Esophagus muscularis mucosa (tissue), 4 donors: ENCODE results near the gene CREB3. TPM values are rescaled to one million over a fixed set of nuclear protein-coding genes. Genes with fewer than 3 reads are reported as not detected.

Source experiments
- DNase-seq: peaks from one replicate; pipeline ENCODE4 v3.0.0-alpha.2; 2017; ENCODE audit errors: extremely low spot score
- H3K27ac ChIP-seq, 4 donors: fragments of 200-600 bp; sonication (generic); replicated peaks in 1 of 4; 1 replicate in 3 of 4; 2 replicates in 1 of 4; pipeline ENCODE4 v1.5.1; 2016 to 2019; ENCODE audit warnings: mild to moderate bottlenecking in 1 of 4
- H3K27me3 ChIP-seq, 4 donors: fragments of 200-600 bp; sonication (generic); one replicate each; pipeline versions ENCODE4 v1.5.1 to v1.6.0; 2016 to 2019
- H3K36me3 ChIP-seq, 4 donors: fragments of 200-600 bp; sonication (generic); one replicate each; pipeline ENCODE4 v1.5.1; 2016 to 2019
- H3K4me1 ChIP-seq, 4 donors: fragments of 200-600 bp; sonication (generic); one replicate each; pipeline ENCODE4 v1.5.1; 2016 to 2019
- H3K4me3 ChIP-seq, 4 donors: fragments of 200-600 bp; sonication (generic); 1 replicate in 2 of 4; 2 replicates in 2 of 4; pipeline ENCODE4 v1.5.1; 2016 to 2019; ENCODE audit warnings: mild to moderate bottlenecking in 4 of 4, moderate library complexity in 1 of 4
- H3K9me3 ChIP-seq, 4 donors: fragments of 200-600 bp; sonication (generic); 1 replicate in 3 of 4; 2 replicates in 1 of 4; pipeline ENCODE4 v1.5.1; 2016 to 2019
- EP300 ChIP-seq: sonication (generic); formaldehyde crosslinking; IDR thresholded peaks from one replicate; pipeline ENCODE4 v1.6.1; 2017; ENCODE audit warnings: antibody characterized with exemption
- POLR2A ChIP-seq: fragments of 450-650 bp; IDR thresholded peaks from one replicate; pipeline ENCODE4 v1.6.1; 2017; ENCODE audit warnings: antibody characterized with exemption, moderate library complexity, mild to moderate bottlenecking, low read depth
- POLR2AphosphoS5 ChIP-seq, 2 donors: sonication (generic); formaldehyde crosslinking; IDR thresholded peaks; one replicate each; pipeline ENCODE4 v1.6.1; 2017; ENCODE audit warnings: antibody characterized with exemption in 2 of 2
- WGBS: methylation state at CpG from one replicate; pipeline ENCODE4 v1.1.5; 2018; 5-methylcytosine and 5-hydroxymethylcytosine counted together
- intact Hi-C: fragments of 100-400 bp; cut with DNase I; formaldehyde crosslinking; loops from one replicate; pipeline ENCODE4 v1.15.1; 2023
- total RNA-seq, 4 donors: library from RNA; depleted of rRNA; stranded (reverse); fragments of >200 nt; gene quantifications; one replicate each; pipeline versions ENCODE4 v1.1.0 to v1.2.1, GENCODE V29; 2016
- TF ChIP-seq, protein P1 (sequence below), 3 experiments: fragments of 200-600 bp in 2 of 3; fragments of 450-650 bp in 1 of 3; sonication (generic) in 2 of 3; IDR thresholded peaks; one replicate each; pipeline ENCODE4 v1.5.1; 2017 to 2019; ENCODE audit warnings: antibody characterized with exemption in 3 of 3, mild to moderate bottlenecking in 2 of 3, moderate library complexity in 1 of 3

Gene CREB3, protein sequence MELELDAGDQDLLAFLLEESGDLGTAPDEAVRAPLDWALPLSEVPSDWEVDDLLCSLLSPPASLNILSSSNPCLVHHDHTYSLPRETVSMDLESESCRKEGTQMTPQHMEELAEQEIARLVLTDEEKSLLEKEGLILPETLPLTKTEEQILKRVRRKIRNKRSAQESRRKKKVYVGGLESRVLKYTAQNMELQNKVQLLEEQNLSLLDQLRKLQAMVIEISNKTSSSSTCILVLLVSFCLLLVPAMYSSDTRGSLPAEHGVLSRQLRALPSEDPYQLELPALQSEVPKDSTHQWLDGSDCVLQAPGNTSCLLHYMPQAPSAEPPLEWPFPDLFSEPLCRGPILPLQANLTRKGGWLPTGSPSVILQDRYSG
- 10 to 100 TPM; 65.6 to 97.3 (median 85.4) TPM for total RNA-seq

DNA sequence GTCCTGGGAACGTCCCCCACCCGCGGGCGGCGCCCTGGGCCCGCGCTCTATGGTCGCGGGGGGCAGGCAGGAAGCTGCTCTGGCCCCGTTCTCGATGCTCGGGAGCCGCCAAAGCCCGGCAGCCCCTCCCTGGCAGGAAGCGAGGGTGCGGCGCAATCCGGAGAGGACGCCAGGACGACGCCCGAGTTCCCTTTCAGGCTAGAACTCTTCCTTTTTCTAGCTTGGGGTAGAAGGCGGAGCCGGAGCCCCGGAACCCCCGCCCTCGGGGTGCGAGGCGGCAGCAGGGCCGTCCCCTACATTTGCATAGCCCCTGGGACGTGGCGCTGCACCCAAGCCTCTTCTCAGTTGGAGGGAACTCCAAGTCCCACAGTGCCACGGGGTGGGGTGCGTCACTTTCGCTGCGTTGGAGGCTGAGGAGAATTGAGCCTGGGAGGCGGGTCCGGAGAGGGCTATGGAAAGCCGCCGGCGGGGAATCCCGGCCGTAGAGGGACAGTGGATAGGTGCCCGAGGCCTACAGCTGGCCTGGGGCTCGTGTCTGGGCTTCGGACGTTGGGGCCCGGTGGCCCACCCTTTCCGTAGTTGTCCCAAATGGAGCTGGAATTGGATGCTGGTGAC lies at the start of gene CREB3, which contains the start of gene TLN1:
Gene CREB3 (plus strand): TSS at position 482 of the 615 bp plus-strand sequence. CDS start 107 bp downstream, at position 589.
Gene TLN1 (minus strand): TSS at position 11 of the 615 bp plus-strand sequence. CDS start 6,501 bp downstream, outside the sequence.
- H3K27me3 ChIP-seq: no peaks in the 10 kb centered on the region
- peak within 1 kb of the TSS; percentile 97 to 99 (median 99) for H3K27ac ChIP-seq
- intact Hi-C loops: no loop called here
- H3K9me3 ChIP-seq: no peaks in the 10 kb centered on the region
- DNase-seq: peak; percentile 99
- TF ChIP-seq EP300 (peak; percentile 12), POLR2AphosphoS5 (IDR thresholded peaks at IDR 0.05) (peak in 1 of 2 donors; percentile 97), POLR2A (peak; percentile 53)
- TF ChIP-seq, protein P1, sequence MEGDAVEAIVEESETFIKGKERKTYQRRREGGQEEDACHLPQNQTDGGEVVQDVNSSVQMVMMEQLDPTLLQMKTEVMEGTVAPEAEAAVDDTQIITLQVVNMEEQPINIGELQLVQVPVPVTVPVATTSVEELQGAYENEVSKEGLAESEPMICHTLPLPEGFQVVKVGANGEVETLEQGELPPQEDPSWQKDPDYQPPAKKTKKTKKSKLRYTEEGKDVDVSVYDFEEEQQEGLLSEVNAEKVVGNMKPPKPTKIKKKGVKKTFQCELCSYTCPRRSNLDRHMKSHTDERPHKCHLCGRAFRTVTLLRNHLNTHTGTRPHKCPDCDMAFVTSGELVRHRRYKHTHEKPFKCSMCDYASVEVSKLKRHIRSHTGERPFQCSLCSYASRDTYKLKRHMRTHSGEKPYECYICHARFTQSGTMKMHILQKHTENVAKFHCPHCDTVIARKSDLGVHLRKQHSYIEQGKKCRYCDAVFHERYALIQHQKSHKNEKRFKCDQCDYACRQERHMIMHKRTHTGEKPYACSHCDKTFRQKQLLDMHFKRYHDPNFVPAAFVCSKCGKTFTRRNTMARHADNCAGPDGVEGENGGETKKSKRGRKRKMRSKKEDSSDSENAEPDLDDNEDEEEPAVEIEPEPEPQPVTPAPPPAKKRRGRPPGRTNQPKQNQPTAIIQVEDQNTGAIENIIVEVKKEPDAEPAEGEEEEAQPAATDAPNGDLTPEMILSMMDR (IDR thresholded peaks at IDR 0.05): peak in 1 of 3 experiments; percentile 7
- peaks cover 56 to 78% (median 73%) of the 10 kb centered on the region in 4 donors for H3K4me1 ChIP-seq
- peaks cover 24 to 31% (median 30%) of the 10 kb centered on the region in 4 donors for H3K36me3 ChIP-seq
- H3K4me3 ChIP-seq: peak within 1 kb of the TSS; percentile 81 to 96 (median 86)
- WGBS: under 1% methylated on average over 38 of the region's 49 CpGs

DNA sequence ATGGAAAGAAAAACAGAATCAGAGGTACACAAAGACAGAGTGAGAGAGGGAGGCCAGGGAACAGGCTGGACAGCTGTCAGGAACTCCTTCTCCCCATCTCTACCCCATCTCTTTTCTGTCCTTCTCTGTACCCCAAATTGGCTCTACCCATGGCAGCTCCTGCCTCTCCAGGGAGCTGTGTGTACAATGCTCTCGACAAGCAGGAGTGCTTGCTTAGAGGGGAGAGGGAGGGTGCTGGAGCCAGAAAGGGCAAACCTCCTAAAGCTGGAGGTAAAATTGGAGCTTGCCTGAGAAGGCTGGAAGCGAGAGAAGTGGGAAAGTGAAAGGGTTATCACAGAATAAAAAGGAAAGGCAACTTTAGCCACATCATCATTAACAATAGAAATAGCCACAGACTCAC lies 49.1 kb upstream of the CREB3 start:
- intact Hi-C loops: no loop called here
- Histone ChIP-seq H3K36me3 (peaks cover 46 to 68% (median 58%) of the 10 kb centered on the region in 4 donors), H3K9me3 (no peaks in the 10 kb centered on the region), H3K4me3 (peak overlapping the region; percentile 72 to 90 (median 86)), H3K27me3 (no peaks in the 10 kb centered on the region), H3K27ac (peak overlapping the region; percentile 95 to 98 (median 96)), H3K4me1 (peaks cover 22 to 63% (median 44%) of the 10 kb centered on the region in 4 donors)
- no peak for DNase-seq
- WGBS: 40% methylated on average over 2 of the region's 2 CpGs
- TF ChIP-seq POLR2AphosphoS5 (IDR thresholded peaks at IDR 0.05): no peak
- no peak for TF ChIP-seq POLR2A
- TF ChIP-seq, protein P1 (IDR thresholded peaks at IDR 0.05): no peak
- TF ChIP-seq EP300: no peak

DNA sequence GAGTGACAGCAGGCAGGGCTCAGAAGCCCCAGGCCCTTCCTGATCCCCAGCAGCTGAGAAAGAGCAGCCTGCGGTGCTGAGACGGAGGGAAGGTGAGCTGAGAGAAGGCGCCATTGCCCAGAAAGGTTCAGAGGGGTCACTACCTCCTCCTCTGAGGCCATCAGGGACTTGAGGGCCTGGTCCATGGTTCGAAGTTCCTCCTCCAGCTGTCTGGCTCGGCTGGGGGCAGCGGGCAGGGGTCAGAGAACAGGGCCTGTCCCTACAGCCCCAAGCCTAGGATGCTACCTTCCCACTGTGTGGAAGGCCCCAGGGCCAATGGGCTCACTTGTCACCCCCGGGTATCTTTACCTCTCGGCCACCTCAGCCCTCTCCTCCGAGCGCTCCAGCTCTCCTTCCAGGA lies 47.5 kb upstream of the CREB3 start:
- intact Hi-C loops: no loop called here
- Histone ChIP-seq H3K9me3 (no peaks in the 10 kb centered on the region), H3K4me1 (peaks cover 27 to 71% (median 47%) of the 10 kb centered on the region in 4 donors), H3K4me3 (peak overlapping the region; percentile 72 to 90 (median 86)), H3K27me3 (no peaks in the 10 kb centered on the region), H3K27ac (peak overlapping the region; percentile 95 to 98 (median 96)), H3K36me3 (peaks cover 46 to 70% (median 64%) of the 10 kb centered on the region in 4 donors)
- 60% methylated on average over 1 of the region's 10 CpGs for WGBS
- TF ChIP-seq POLR2A: no peak
- peak in 1 of 2 donors; percentile 48 for TF ChIP-seq POLR2AphosphoS5 (IDR thresholded peaks at IDR 0.05)
- DNase-seq: no peak

DNA sequence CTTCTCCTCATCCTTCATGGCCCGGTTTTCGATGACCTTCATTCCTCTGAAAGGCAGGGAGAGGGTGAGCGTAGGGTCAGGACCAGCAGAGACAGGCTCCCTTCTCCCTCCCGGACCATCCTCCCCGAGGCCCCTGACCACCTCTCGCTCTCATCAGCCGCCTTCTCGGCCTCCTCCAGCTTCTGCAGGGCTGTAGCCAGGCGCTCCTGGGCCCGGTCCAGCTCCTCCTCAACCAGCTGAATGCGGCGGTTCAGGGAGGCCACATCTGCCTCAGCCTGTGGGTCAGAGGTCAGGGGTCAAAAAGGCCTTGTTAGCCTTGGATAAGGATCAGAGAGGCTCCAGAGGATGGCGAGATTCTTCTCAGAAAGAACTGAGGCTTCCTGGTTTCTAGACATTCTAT lies 47.0 kb upstream of the CREB3 start:
- WGBS: 65% methylated on average over 7 of the region's 13 CpGs
- TF ChIP-seq EP300 (no peak), POLR2AphosphoS5 (IDR thresholded peaks at IDR 0.05) (peak in 1 of 2 donors; percentile 8), POLR2A (no peak)
- TF ChIP-seq, protein P1 (IDR thresholded peaks at IDR 0.05): no peak
- no peaks in the 10 kb centered on the region for H3K9me3 ChIP-seq
- peaks cover 46 to 70% (median 64%) of the 10 kb centered on the region in 4 donors for H3K36me3 ChIP-seq
- intact Hi-C loops: no loop called here
- peak overlapping the region; percentile 72 to 90 (median 86) for H3K4me3 ChIP-seq
- DNase-seq: no peak
- H3K4me1 ChIP-seq: peaks cover 27 to 69% (median 50%) of the 10 kb centered on the region in 4 donors
- H3K27me3 ChIP-seq: no peaks in the 10 kb centered on the region
- peak overlapping the region; percentile 95 to 98 (median 96) for H3K27ac ChIP-seq
